ACC112 (cell line): Measurements from ENCODE around the gene TAOK3.
"Not testable (repeated sequence)": the region's sequence is repeated elsewhere in the genome, so short reads cannot be mapped to it uniquely, and the experiment has no call there.

Experiments used
- H2AFZ ChIP-seq: fragments of 200-600 bp; sonication (generic); one replicate; pipeline ENCODE4 v1.6.0; 2017; ENCODE audit warnings: antibody characterized with exemption, low read length; ENCODE audit not compliant: unreplicated experiment
- H3K27ac ChIP-seq: fragments of 200-600 bp; sonication (generic); 2 replicates; pipeline ENCODE4 v1.5.1; 2014; ENCODE audit warnings: low read depth, mild to moderate bottlenecking, antibody characterized with exemption, low read length, moderate library complexity
- H3K27me3 ChIP-seq: fragments of 200-600 bp; sonication (generic); 2 replicates; pipeline ENCODE4 v1.6.1; 2014; ENCODE audit warnings: mild to moderate bottlenecking, antibody characterized with exemption, low read length, moderate library complexity, mixed read lengths; ENCODE audit not compliant: insufficient read depth
- H3K36me3 ChIP-seq: fragments of 200-600 bp; sonication (generic); 2 replicates; pipeline ENCODE4 v1.6.1; 2016; ENCODE audit warnings: mild to moderate bottlenecking, antibody characterized with exemption, low read length, moderate library complexity, mixed read lengths; ENCODE audit not compliant: insufficient read depth
- H3K4me1 ChIP-seq: fragments of 200-600 bp; sonication (generic); one replicate; pipeline ENCODE4 v1.6.1; 2016; ENCODE audit warnings: low read length, mixed read lengths; ENCODE audit not compliant: insufficient read depth, unreplicated experiment, control insufficient read depth
- H3K4me3 ChIP-seq: fragments of 200-600 bp; sonication (generic); 2 replicates; pipeline ENCODE4 v1.5.1; 2014; ENCODE audit warnings: mild to moderate bottlenecking, low read depth, low read length
- H3K79me2 ChIP-seq: fragments of 200-600 bp; sonication (generic); one replicate; pipeline ENCODE4 v1.6.0; 2016; ENCODE audit warnings: low read length; ENCODE audit not compliant: control insufficient read depth, unreplicated experiment, insufficient read depth

TAOK3 gene

GRCh38 chr12:118372541-118373495 lies at the start of gene TAOK3:
TSS of gene TAOK3 (minus strand) at chr12:118372907. CDS start at chr12:118255567, 117,340 bp downstream.
- H3K27ac ChIP-seq, result peak within 1 kb of the TSS; percentile 46
- H3K79me2 ChIP-seq, result peaks cover 57% of the 10 kb centered on the region
- peak within 1 kb of the TSS; percentile 62 for H2AFZ ChIP-seq
- peaks cover 32% of the 10 kb centered on the region for H3K4me1 ChIP-seq
- no peaks in the 10 kb centered on the region for H3K36me3 ChIP-seq
- H3K27me3 ChIP-seq, result no peaks in the 10 kb centered on the region
- peak within 1 kb of the TSS; percentile 98 for H3K4me3 ChIP-seq

GRCh38 chr12:118420673-118421072 lies 48.0 kb upstream of the TAOK3 start:
- Histone ChIP-seq H3K4me1 (peaks cover 16% of the 10 kb centered on the region), H3K4me3 (no peak overlapping the region), H3K79me2 (no peaks in the 10 kb centered on the region), H2AFZ (no peak overlapping the region), H3K27me3 (no peaks in the 10 kb centered on the region), H3K36me3 (peaks cover 8% of the 10 kb centered on the region; the same call in 1 of the 2 replicates), H3K27ac (no peak overlapping the region)

GRCh38 chr12:118418385-118419057 lies 45.8 kb upstream of the TAOK3 start:
- Histone ChIP-seq H3K36me3 (peaks cover 20% of the 10 kb centered on the region; the same call in 1 of the 2 replicates), H3K4me1 (peaks cover 16% of the 10 kb centered on the region), H3K4me3 (no peak overlapping the region), H3K79me2 (no peaks in the 10 kb centered on the region), H3K27me3 (no peaks in the 10 kb centered on the region), H3K27ac (peak overlapping the region; percentile 22; the same call in 1 of the 2 replicates), H2AFZ (no peak overlapping the region)

- H3K4me3 ChIP-seq, result no peak overlapping the region
- H3K4me1 ChIP-seq, result peaks cover 16% of the 10 kb centered on the region
- no peaks in the 10 kb centered on the region for H3K27me3 ChIP-seq
- no peak overlapping the region for H2AFZ ChIP-seq
- H3K36me3 ChIP-seq, result peaks cover 20% of the 10 kb centered on the region; the same call in 1 of the 2 replicates
- H3K79me2 ChIP-seq, result no peaks in the 10 kb centered on the region
- peak overlapping the region; percentile 22; the same call in 1 of the 2 replicates for H3K27ac ChIP-seq
These were observed 45.2 kb upstream of the TAOK3 start for GRCh38 chr12:118417942-118418341.

GRCh38 chr12:118409834-118410233 lies 37.1 kb upstream of the TAOK3 start:
- H3K27ac ChIP-seq, result no peak overlapping the region
- no peaks in the 10 kb centered on the region for H3K27me3 ChIP-seq
- H3K79me2 ChIP-seq, result no peaks in the 10 kb centered on the region
- no peak overlapping the region for H2AFZ ChIP-seq
- no peak overlapping the region for H3K4me3 ChIP-seq
- no peaks in the 10 kb centered on the region for H3K4me1 ChIP-seq
- peaks cover 22% of the 10 kb centered on the region for H3K36me3 ChIP-seq

GRCh38 chr12:118408241-118408640 lies 35.5 kb upstream of the TAOK3 start:
- H3K79me2 ChIP-seq, H3K4me3 ChIP-seq, H3K27me3 ChIP-seq, H3K4me1 ChIP-seq, H2AFZ ChIP-seq, H3K27ac ChIP-seq: not testable (repeated sequence)
- H3K36me3 ChIP-seq, result peaks cover 16% of the 10 kb centered on the region

- no peaks in the 10 kb centered on the region for H3K27me3 ChIP-seq
- no peak overlapping the region for H3K4me3 ChIP-seq
- H3K27ac ChIP-seq, result no peak overlapping the region
- H3K4me1 ChIP-seq, result peaks cover 7% of the 10 kb centered on the region
- H3K36me3 ChIP-seq, result peaks cover 12% of the 10 kb centered on the region
- no peaks in the 10 kb centered on the region for H3K79me2 ChIP-seq
- no peak overlapping the region for H2AFZ ChIP-seq
These were observed 32.3 kb upstream of the TAOK3 start for GRCh38 chr12:118404876-118405521.

GRCh38 chr12:118402251-118402650 lies 29.5 kb upstream of the TAOK3 start:
- Histone ChIP-seq H3K4me3 (no peak overlapping the region), H3K36me3 (peaks cover 12% of the 10 kb centered on the region), H3K27me3 (no peaks in the 10 kb centered on the region)

GRCh38 chr12:118398940-118399339 lies 26.2 kb upstream of the TAOK3 start:
- H3K27ac ChIP-seq, result no peak overlapping the region
- H3K4me1 ChIP-seq, result peaks cover 7% of the 10 kb centered on the region
- H3K4me3 ChIP-seq, result no peak overlapping the region
- no peaks in the 10 kb centered on the region for H3K79me2 ChIP-seq
- peaks cover 6% of the 10 kb centered on the region; the same call in 1 of the 2 replicates for H3K36me3 ChIP-seq
- no peaks in the 10 kb centered on the region for H3K27me3 ChIP-seq
- H2AFZ ChIP-seq, result no peak overlapping the region

More at GRCh38 chr12:118402251-118402650, 29.5 kb upstream of the TAOK3 start:
- Histone ChIP-seq H3K27ac (peak overlapping the region; percentile 62), H3K79me2 (no peaks in the 10 kb centered on the region), H2AFZ (no peak overlapping the region), H3K4me1 (peaks cover 7% of the 10 kb centered on the region)

GRCh38 chr12:118398524-118398923 lies 25.8 kb upstream of the TAOK3 start:
- Histone ChIP-seq H3K36me3 (peaks cover 6% of the 10 kb centered on the region; the same call in 1 of the 2 replicates), H3K4me3 (no peak overlapping the region), H3K4me1 (peaks cover 7% of the 10 kb centered on the region), H3K79me2 (no peaks in the 10 kb centered on the region), H3K27ac (no peak overlapping the region), H2AFZ (no peak overlapping the region), H3K27me3 (no peaks in the 10 kb centered on the region)
